ENCODE data around the gene RNU6-8. TPM values are rescaled to one million over a fixed set of nuclear protein-coding genes. Genes with fewer than 3 reads are reported as not detected.
A peak's percentile ranks its signal among the peaks of the same experiment; 100 is the strongest.

RNU6-8 gene
- total and polyA plus RNA-seq, 2 donors (not counting 1 experiment from before 2014, with no cell fraction given): not detected

GRCh38 chr14:32205984-32206383 lies 2.9 kb upstream of the RNU6-8 start:
- Histone ChIP-seq H3K27me3 (ENCODE audit: control insufficient read depth, insufficient read depth, low read length) (peaks cover 2% of the 10 kb centered on the region), H3K27ac (ENCODE audit: insufficient read depth, low read length) (no peak overlapping the region), H3K9ac (ENCODE audit: insufficient read depth, low read length) (no peak overlapping the region), H4K20me1 (ENCODE audit: control insufficient read depth, extremely low read depth, insufficient read depth, low read length) (no peaks in the 10 kb centered on the region), H3K36me3 (ENCODE audit: control insufficient read depth, insufficient read depth, low read length) (no peaks in the 10 kb centered on the region), H3K79me2 (ENCODE audit: control insufficient read depth, insufficient read depth, low read length) (no peaks in the 10 kb centered on the region), H3K4me1 (ENCODE audit: control insufficient read depth, extremely low read depth, insufficient read depth, low read length) (no peaks in the 10 kb centered on the region), H3K9me3 (ENCODE audit: control insufficient read depth, insufficient read depth, low read depth, low read length) (no peaks in the 10 kb centered on the region), H2AFZ (ENCODE audit: low read length) (no peak overlapping the region), H3K4me2 (ENCODE audit: extremely low read depth, insufficient read depth, low read length) (no peak overlapping the region), H3K4me3 (replicated peaks in 1 of 4; ENCODE audit: control extremely low read depth in 1 of 4, insufficient read depth in 1 of 4, low read depth in 3 of 4, low read length in 4 of 4) (no peak overlapping the region)
- no peak for TF ChIP-seq EZH2 (IDR thresholded peaks at IDR 0.05; ENCODE audit: low read length, missing control alignments)
- TF ChIP-seq, protein P1, sequence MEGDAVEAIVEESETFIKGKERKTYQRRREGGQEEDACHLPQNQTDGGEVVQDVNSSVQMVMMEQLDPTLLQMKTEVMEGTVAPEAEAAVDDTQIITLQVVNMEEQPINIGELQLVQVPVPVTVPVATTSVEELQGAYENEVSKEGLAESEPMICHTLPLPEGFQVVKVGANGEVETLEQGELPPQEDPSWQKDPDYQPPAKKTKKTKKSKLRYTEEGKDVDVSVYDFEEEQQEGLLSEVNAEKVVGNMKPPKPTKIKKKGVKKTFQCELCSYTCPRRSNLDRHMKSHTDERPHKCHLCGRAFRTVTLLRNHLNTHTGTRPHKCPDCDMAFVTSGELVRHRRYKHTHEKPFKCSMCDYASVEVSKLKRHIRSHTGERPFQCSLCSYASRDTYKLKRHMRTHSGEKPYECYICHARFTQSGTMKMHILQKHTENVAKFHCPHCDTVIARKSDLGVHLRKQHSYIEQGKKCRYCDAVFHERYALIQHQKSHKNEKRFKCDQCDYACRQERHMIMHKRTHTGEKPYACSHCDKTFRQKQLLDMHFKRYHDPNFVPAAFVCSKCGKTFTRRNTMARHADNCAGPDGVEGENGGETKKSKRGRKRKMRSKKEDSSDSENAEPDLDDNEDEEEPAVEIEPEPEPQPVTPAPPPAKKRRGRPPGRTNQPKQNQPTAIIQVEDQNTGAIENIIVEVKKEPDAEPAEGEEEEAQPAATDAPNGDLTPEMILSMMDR (conservative IDR thresholded peaks at IDR 0.05 in 1 of 2, IDR thresholded peaks at IDR 0.05 in 1 of 2; ENCODE audit: low read depth in 1 of 2, low read length in 2 of 2): no peak
- DNase-seq (ENCODE audit: low read depth in 2 of 2): no peak

DNA sequence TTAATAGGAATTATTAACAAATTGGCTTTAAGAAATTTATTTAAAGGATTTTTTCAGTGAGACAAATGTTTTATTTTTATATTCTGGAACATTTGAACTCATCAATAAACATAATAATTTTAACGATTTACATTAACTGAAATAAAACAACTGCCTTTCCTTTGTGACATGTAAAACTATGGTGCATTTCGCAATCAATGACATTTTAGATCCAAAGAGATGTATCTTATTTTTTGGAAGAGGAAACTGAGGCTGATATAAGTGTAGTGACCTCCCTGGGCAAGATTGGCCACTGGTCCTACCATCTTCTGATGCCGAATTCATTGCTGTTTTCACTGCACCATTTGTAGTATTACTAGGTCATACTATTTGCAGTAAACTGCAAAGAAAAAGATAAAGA lies 2.5 kb upstream of the RNU6-8 start:
- no peak for TF ChIP-seq EZH2 (IDR thresholded peaks at IDR 0.05; ENCODE audit: low read length, missing control alignments)
- TF ChIP-seq, protein P1 (conservative IDR thresholded peaks at IDR 0.05 in 1 of 2, IDR thresholded peaks at IDR 0.05 in 1 of 2; ENCODE audit: low read depth in 1 of 2, low read length in 2 of 2): no peak
- no peak overlapping the region for H3K9ac ChIP-seq (ENCODE audit: insufficient read depth, low read length)
- H3K4me2 ChIP-seq (ENCODE audit: extremely low read depth, insufficient read depth, low read length): no peak overlapping the region
- no peak overlapping the region for H3K4me3 ChIP-seq (replicated peaks in 1 of 4; ENCODE audit: control extremely low read depth in 1 of 4, insufficient read depth in 1 of 4, low read depth in 3 of 4, low read length in 4 of 4)
- no peak overlapping the region for H3K27ac ChIP-seq (ENCODE audit: insufficient read depth, low read length)
- H3K9me3 ChIP-seq (ENCODE audit: control insufficient read depth, insufficient read depth, low read depth, low read length): no peaks in the 10 kb centered on the region
- no peaks in the 10 kb centered on the region for H3K36me3 ChIP-seq (ENCODE audit: control insufficient read depth, insufficient read depth, low read length)
- no peak for DNase-seq (ENCODE audit: low read depth in 2 of 2)
- H3K27me3 ChIP-seq (ENCODE audit: control insufficient read depth, insufficient read depth, low read length): peaks cover 2% of the 10 kb centered on the region
- H3K4me1 ChIP-seq (ENCODE audit: control insufficient read depth, extremely low read depth, insufficient read depth, low read length): no peaks in the 10 kb centered on the region
- H4K20me1 ChIP-seq (ENCODE audit: control insufficient read depth, extremely low read depth, insufficient read depth, low read length): no peaks in the 10 kb centered on the region
- no peak overlapping the region for H2AFZ ChIP-seq (ENCODE audit: low read length)
- no peaks in the 10 kb centered on the region for H3K79me2 ChIP-seq (ENCODE audit: control insufficient read depth, insufficient read depth, low read length)

GRCh38 chr14:32203928-32204357 lies 874 bp upstream of the RNU6-8 start:
- no peak overlapping the region for H3K9ac ChIP-seq (ENCODE audit: insufficient read depth, low read length)
- no peak overlapping the region for H3K27ac ChIP-seq (ENCODE audit: insufficient read depth, low read length)
- H3K9me3 ChIP-seq (ENCODE audit: control insufficient read depth, insufficient read depth, low read depth, low read length): no peaks in the 10 kb centered on the region
- no peak for TF ChIP-seq EZH2 (IDR thresholded peaks at IDR 0.05; ENCODE audit: low read length, missing control alignments)
- TF ChIP-seq, protein P1 (conservative IDR thresholded peaks at IDR 0.05 in 1 of 2, IDR thresholded peaks at IDR 0.05 in 1 of 2; ENCODE audit: low read depth in 1 of 2, low read length in 2 of 2): no peak
- H3K27me3 ChIP-seq (ENCODE audit: control insufficient read depth, insufficient read depth, low read length): peaks cover 2% of the 10 kb centered on the region
- H3K36me3 ChIP-seq (ENCODE audit: control insufficient read depth, insufficient read depth, low read length): no peaks in the 10 kb centered on the region
- peak overlapping the region; percentile 2 for H2AFZ ChIP-seq (ENCODE audit: low read length)
- no peaks in the 10 kb centered on the region for H4K20me1 ChIP-seq (ENCODE audit: control insufficient read depth, extremely low read depth, insufficient read depth, low read length)
- peak overlapping the region; percentile 97 for H3K4me2 ChIP-seq (ENCODE audit: extremely low read depth, insufficient read depth, low read length)
- peak; percentile 5 to 17 for DNase-seq (ENCODE audit: low read depth in 2 of 2)
- no peaks in the 10 kb centered on the region for H3K79me2 ChIP-seq (ENCODE audit: control insufficient read depth, insufficient read depth, low read length)
- no peaks in the 10 kb centered on the region for H3K4me1 ChIP-seq (ENCODE audit: control insufficient read depth, extremely low read depth, insufficient read depth, low read length)
- peak overlapping the region; percentile 46 to 83 (median 58) for H3K4me3 ChIP-seq (replicated peaks in 1 of 4; ENCODE audit: control extremely low read depth in 1 of 4, insufficient read depth in 1 of 4, low read depth in 3 of 4, low read length in 4 of 4)
